SHP77 (cell line): ENCODE results near the gene OR56A1.

Experiments
- DNase-seq, 2 experiments: peaks; one replicate each; lab custom pipeline; 2025; lab: John Stamatoyannopoulos, UW

Gene OR56A1

GRCh38 chr11:5989203-5989602 lies 41.4 kb downstream of the OR56A1 start:
- DNase-seq = no peak

- DNase-seq = no peak
These were observed 43.7 kb downstream of the OR56A1 start, which contains the start of gene OR52L1 for GRCh38 chr11:5986885-5987284. Gene OR52L1, minus strand, starts transcription at chr11:5986985. Its CDS starts 55 bp downstream, at chr11:5986930.

- DNase-seq = no peak
These were observed 47.1 kb downstream of the OR56A1 start for GRCh38 chr11:5983443-5983842.

DNA sequence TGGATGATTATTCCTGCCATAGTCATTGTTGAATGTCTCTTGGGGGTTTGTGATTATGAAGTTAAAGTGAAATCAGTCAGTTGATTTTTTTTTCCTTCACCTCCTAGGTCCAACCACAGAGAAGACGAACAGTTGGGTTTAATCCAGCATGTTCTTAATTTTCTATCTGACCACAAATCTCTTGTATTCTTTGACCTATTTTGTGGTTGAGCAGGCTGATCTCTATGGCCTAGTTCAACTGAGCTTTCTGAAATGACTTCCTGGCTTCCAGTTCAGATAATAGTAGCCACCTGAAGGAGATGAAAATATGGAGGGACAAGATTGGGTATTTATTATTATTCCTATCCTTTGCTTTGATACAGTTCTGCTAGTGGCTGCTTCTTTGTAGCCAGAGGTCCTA lies 57.0 kb downstream of the OR56A1 start:
- no peak for DNase-seq
